ENCODE results near the gene XRN2.

GRCh38 chr20:21389368-21389767 lies 86.2 kb downstream of the XRN2 start:
- no peak for TF ChIP-seq EP300 (IDR thresholded peaks at IDR 0.05; ENCODE audit: borderline replicate concordance)
- TF ChIP-seq, protein P1, sequence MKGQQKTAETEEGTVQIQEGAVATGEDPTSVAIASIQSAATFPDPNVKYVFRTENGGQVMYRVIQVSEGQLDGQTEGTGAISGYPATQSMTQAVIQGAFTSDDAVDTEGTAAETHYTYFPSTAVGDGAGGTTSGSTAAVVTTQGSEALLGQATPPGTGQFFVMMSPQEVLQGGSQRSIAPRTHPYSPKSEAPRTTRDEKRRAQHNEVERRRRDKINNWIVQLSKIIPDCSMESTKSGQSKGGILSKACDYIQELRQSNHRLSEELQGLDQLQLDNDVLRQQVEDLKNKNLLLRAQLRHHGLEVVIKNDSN (IDR thresholded peaks at IDR 0.05) = no peak
- no peak for TF ChIP-seq REST (IDR thresholded peaks at IDR 0.05; ENCODE audit: low read depth)
- TF ChIP-seq RAD21 (IDR thresholded peaks at IDR 0.05; ENCODE audit: low read depth) = no peak
- TF ChIP-seq YY1 (IDR thresholded peaks at IDR 0.05; ENCODE audit: low read depth) = no peak
- TF ChIP-seq FOXM1 (IDR thresholded peaks at IDR 0.05; ENCODE audit: borderline replicate concordance, low read depth) = no peak
- TF ChIP-seq CREB1 (IDR thresholded peaks at IDR 0.05; ENCODE audit: low read depth) = no peak
- no peak for TF ChIP-seq NFIC (IDR thresholded peaks at IDR 0.05)
- no peak for TF ChIP-seq CEBPB (IDR thresholded peaks at IDR 0.05)
- TF ChIP-seq TAF1 (IDR thresholded peaks at IDR 0.05; ENCODE audit: low read depth) = no peak
- no peak for TF ChIP-seq TCF12 (IDR thresholded peaks at IDR 0.05; ENCODE audit: low read depth)
- TF ChIP-seq EGR1 (IDR thresholded peaks at IDR 0.05) = no peak

Data from Ishikawa (cell line).